ENCODE results near the gene ESPN.
A peak's percentile ranks its signal among the peaks of the same experiment; 100 is the strongest.
"Not testable (repeated sequence)": the region's sequence is repeated elsewhere in the genome, so short reads cannot be mapped to it uniquely, and the experiment has no call there.

Gene ESPN

GRCh38 chr1:6447016-6447817 is 22.6 kb downstream of the ESPN start:
- CTCF ChIA-PET: interaction anchor here (1.4 to 1.8 kb wide), 2 partner anchors 8 to 12 kb away, joined by 3 to 6 read pairs; no protein-coding TSS in a partner anchor
- Histone ChIP-seq H3K27ac (ENCODE audit: insufficient read depth in 1 of 2, low read depth in 1 of 2, low read length in 2 of 2, poor library complexity in 1 of 2, severe bottlenecking in 2 of 2) (no peak overlapping the region), H3K27me3 (replicated peaks in 2 of 5; ENCODE audit: control insufficient read depth in 4 of 5, insufficient read depth in 5 of 5, low read length in 4 of 5) (peaks cover 0 to 73% (median 28%) of the 10 kb centered on the region in 5 experiments), H3K9me3 (ENCODE audit: control extremely low read depth in 1 of 5, control insufficient read depth in 4 of 5, insufficient read depth in 2 of 5, low read depth in 1 of 5, low read length in 4 of 5) (no peaks in the 10 kb centered on the region), H3K4me3 (ENCODE audit: control insufficient read depth in 1 of 7, extremely low read depth in 1 of 7, insufficient read depth in 4 of 7, low read depth in 2 of 7, low read length in 6 of 7) (peak overlapping the region in 1 of 7 experiments; percentile 10), H3K4me1 (ENCODE audit: control extremely low read depth in 1 of 4, control insufficient read depth in 4 of 4, insufficient read depth in 4 of 4, low read length in 3 of 4) (peaks cover 0 to 30% (median 9%) of the 10 kb centered on the region in 4 experiments), H3K36me3 (ENCODE audit: control insufficient read depth in 4 of 4, insufficient read depth in 4 of 4, low read length in 3 of 4) (no peaks in the 10 kb centered on the region)
- POLR2A ChIA-PET: no interaction called here
- WGBS (ENCODE audit: insufficient coverage): 2% methylated on average over 42 of the region's 67 CpGs
- no peak for DNase-seq

DNA sequence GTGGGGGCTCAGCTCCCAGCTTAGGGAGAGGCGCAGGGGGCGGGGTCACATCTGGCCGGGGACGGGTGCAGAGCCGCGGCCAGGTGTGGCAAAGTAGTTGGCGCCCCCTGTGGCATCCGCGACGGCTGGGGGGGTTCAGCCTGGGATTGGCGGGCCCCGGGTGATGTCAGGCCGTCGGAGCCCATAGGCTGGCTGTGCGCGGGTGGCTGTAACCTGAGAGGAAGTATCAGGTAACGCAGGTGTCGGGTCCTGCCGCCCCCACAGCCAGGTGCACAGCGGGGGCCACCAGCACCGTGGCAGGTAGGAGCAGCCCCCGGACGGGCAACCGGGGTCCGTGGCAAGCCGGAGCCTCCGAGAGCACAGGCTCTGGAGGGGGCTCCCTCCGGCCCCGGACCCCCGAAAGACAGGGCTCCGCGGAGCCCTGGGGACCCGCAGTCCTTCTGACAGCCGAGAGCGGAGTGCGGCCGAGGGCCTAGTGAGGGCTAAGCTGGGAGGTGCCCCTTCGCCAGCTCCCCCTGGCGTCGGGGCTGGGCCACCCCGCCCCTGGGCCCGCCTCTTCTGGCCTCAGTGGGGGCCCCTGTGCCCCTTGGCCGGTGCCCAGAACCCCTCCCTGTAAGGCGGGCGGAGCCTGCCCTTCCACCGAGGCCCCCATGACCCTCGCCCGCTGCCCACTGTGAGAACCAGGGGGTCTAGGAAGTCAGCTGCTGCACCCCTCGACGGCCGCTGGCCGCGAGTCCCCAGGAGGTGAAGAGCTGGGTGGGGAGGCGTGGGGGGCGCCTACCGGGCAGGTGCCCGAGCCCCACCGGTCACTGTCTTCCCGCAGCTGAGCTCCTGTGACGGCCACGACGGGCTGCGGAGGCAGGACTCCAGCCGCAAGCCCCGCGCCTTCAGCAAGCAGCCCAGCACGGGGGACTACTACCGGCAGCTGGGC is 23.5 kb downstream of the ESPN start:
- Histone ChIP-seq H3K4me3 (ENCODE audit: control insufficient read depth in 1 of 7, extremely low read depth in 1 of 7, insufficient read depth in 4 of 7, low read depth in 2 of 7, low read length in 6 of 7) (peak overlapping the region in 1 of 7 experiments; percentile 4), H3K4me1 (ENCODE audit: control extremely low read depth in 1 of 4, control insufficient read depth in 4 of 4, insufficient read depth in 4 of 4, low read length in 3 of 4) (peaks cover 0 to 30% (median 9%) of the 10 kb centered on the region in 4 experiments), H3K27ac (ENCODE audit: insufficient read depth in 1 of 2, low read depth in 1 of 2, low read length in 2 of 2, poor library complexity in 1 of 2, severe bottlenecking in 2 of 2) (no peak overlapping the region), H3K9me3 (ENCODE audit: control extremely low read depth in 1 of 5, control insufficient read depth in 4 of 5, insufficient read depth in 2 of 5, low read depth in 1 of 5, low read length in 4 of 5) (no peaks in the 10 kb centered on the region), H3K36me3 (ENCODE audit: control insufficient read depth in 4 of 4, insufficient read depth in 4 of 4, low read length in 3 of 4) (no peaks in the 10 kb centered on the region), H3K27me3 (replicated peaks in 2 of 5; ENCODE audit: control insufficient read depth in 4 of 5, insufficient read depth in 5 of 5, low read length in 4 of 5) (peaks cover 0 to 82% (median 27%) of the 10 kb centered on the region in 5 experiments)
- ChIA-PET CTCF (interaction anchor here (0.8 to 5.7 kb wide), 5 partner anchors 11 to 25 kb away, joined by 3 to 31 read pairs (median 5); no protein-coding TSS in a partner anchor), POLR2A (no interaction called here)
- WGBS (ENCODE audit: insufficient coverage): 3% methylated on average over 47 of the region's 68 CpGs
- DNase-seq: peak in 1 of 3 donors; percentile 24

- H3K4me3 ChIP-seq (ENCODE audit: control insufficient read depth in 1 of 7, extremely low read depth in 1 of 7, insufficient read depth in 4 of 7, low read depth in 2 of 7, low read length in 6 of 7): no peak overlapping the region
- ChIA-PET CTCF (interaction anchor here (0.6 to 5.7 kb wide), 11 partner anchors 8 to 39 kb away, joined by 3 to 31 read pairs (median 3); partner anchors contain the start of gene HES2), POLR2A (no interaction called here)
- no peaks in the 10 kb centered on the region for H3K36me3 ChIP-seq (ENCODE audit: control insufficient read depth in 4 of 4, insufficient read depth in 4 of 4, low read length in 3 of 4)
- 5% methylated on average over 31 of the region's 66 CpGs for WGBS (ENCODE audit: insufficient coverage)
- peak in 1 of 3 donors; percentile 27 for DNase-seq
- no peak overlapping the region for H3K27ac ChIP-seq (ENCODE audit: insufficient read depth in 1 of 2, low read depth in 1 of 2, low read length in 2 of 2, poor library complexity in 1 of 2, severe bottlenecking in 2 of 2)
- no peaks in the 10 kb centered on the region for H3K9me3 ChIP-seq (ENCODE audit: control extremely low read depth in 1 of 5, control insufficient read depth in 4 of 5, insufficient read depth in 2 of 5, low read depth in 1 of 5, low read length in 4 of 5)
- peaks cover 0 to 91% (median 27%) of the 10 kb centered on the region in 5 experiments for H3K27me3 ChIP-seq (replicated peaks in 2 of 5; ENCODE audit: control insufficient read depth in 4 of 5, insufficient read depth in 5 of 5, low read length in 4 of 5)
- peaks cover 0 to 30% (median 9%) of the 10 kb centered on the region in 4 experiments for H3K4me1 ChIP-seq (ENCODE audit: control extremely low read depth in 1 of 4, control insufficient read depth in 4 of 4, insufficient read depth in 4 of 4, low read length in 3 of 4)
These were observed 24.4 kb downstream of the ESPN start for GRCh38 chr1:6448749-6449631.

- no peak for DNase-seq
- H3K9me3 ChIP-seq (ENCODE audit: control extremely low read depth in 1 of 5, control insufficient read depth in 4 of 5, insufficient read depth in 2 of 5, low read depth in 1 of 5, low read length in 4 of 5): no peaks in the 10 kb centered on the region
- peaks cover 0 to 96% (median 27%) of the 10 kb centered on the region in 5 experiments for H3K27me3 ChIP-seq (replicated peaks in 2 of 5; ENCODE audit: control insufficient read depth in 4 of 5, insufficient read depth in 5 of 5, low read length in 4 of 5)
- no peak overlapping the region for H3K4me3 ChIP-seq (ENCODE audit: control insufficient read depth in 1 of 7, extremely low read depth in 1 of 7, insufficient read depth in 4 of 7, low read depth in 2 of 7, low read length in 6 of 7)
- POLR2A ChIA-PET: no interaction called here
- CTCF ChIA-PET: interaction anchor here (0.6 to 5.7 kb wide), 9 partner anchors 8 to 40 kb away, joined by 3 to 31 read pairs (median 3); partner anchors contain the start of gene HES2
- no peaks in the 10 kb centered on the region for H3K36me3 ChIP-seq (ENCODE audit: control insufficient read depth in 4 of 4, insufficient read depth in 4 of 4, low read length in 3 of 4)
- 25% methylated on average over 2 of the region's 7 CpGs for WGBS (ENCODE audit: insufficient coverage)
- no peak overlapping the region for H3K27ac ChIP-seq (ENCODE audit: insufficient read depth in 1 of 2, low read depth in 1 of 2, low read length in 2 of 2, poor library complexity in 1 of 2, severe bottlenecking in 2 of 2)
- H3K4me1 ChIP-seq (ENCODE audit: control extremely low read depth in 1 of 4, control insufficient read depth in 4 of 4, insufficient read depth in 4 of 4, low read length in 3 of 4): peaks cover 0 to 36% (median 15%) of the 10 kb centered on the region in 4 experiments
These were observed 25.5 kb downstream of the ESPN start for GRCh38 chr1:6450005-6450450.

DNA sequence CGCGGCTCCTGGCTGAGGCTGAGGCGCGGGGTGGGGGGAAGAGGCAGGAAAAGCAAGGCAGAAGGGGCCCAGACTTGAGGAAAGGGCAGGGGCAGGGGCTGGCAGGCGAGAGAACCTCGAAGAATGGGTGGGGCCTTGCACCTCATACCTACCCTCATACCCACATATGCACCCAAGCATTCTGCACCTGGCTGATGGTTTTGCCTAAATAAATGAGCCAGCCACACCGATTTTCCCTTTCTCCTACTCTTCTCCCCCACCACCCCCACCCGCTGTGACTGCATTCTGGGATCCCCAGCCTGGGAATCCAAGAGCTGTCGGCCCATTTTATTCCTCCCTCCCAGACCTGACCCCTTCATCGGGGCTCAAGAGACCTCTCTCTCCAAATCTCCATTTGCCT is 25.9 kb downstream of the ESPN start:
- Histone ChIP-seq H3K27me3 (replicated peaks in 2 of 5; ENCODE audit: control insufficient read depth in 4 of 5, insufficient read depth in 5 of 5, low read length in 4 of 5) (peaks cover 0 to 96% (median 25%) of the 10 kb centered on the region in 5 experiments), H3K4me1 (ENCODE audit: control extremely low read depth in 1 of 4, control insufficient read depth in 4 of 4, insufficient read depth in 4 of 4, low read length in 3 of 4) (peaks cover 0 to 41% (median 20%) of the 10 kb centered on the region in 4 experiments)
- DNase-seq; H3K9me3 ChIP-seq (ENCODE audit: control extremely low read depth in 1 of 5, control insufficient read depth in 4 of 5, insufficient read depth in 2 of 5, low read depth in 1 of 5, low read length in 4 of 5); H3K4me3 ChIP-seq (ENCODE audit: control insufficient read depth in 1 of 7, extremely low read depth in 1 of 7, insufficient read depth in 4 of 7, low read depth in 2 of 7, low read length in 6 of 7); H3K36me3 ChIP-seq (ENCODE audit: control insufficient read depth in 4 of 4, insufficient read depth in 4 of 4, low read length in 3 of 4); H3K27ac ChIP-seq (ENCODE audit: insufficient read depth in 1 of 2, low read depth in 1 of 2, low read length in 2 of 2, poor library complexity in 1 of 2, severe bottlenecking in 2 of 2); POLR2A ChIA-PET: not testable (repeated sequence)
- CTCF ChIA-PET: interaction anchor here (0.7 to 5.7 kb wide), 5 partner anchors 9 to 27 kb away, joined by 3 to 31 read pairs (median 3); no protein-coding TSS in a partner anchor
- 33% methylated on average over 6 of the region's 10 CpGs for WGBS (ENCODE audit: insufficient coverage)

DNA sequence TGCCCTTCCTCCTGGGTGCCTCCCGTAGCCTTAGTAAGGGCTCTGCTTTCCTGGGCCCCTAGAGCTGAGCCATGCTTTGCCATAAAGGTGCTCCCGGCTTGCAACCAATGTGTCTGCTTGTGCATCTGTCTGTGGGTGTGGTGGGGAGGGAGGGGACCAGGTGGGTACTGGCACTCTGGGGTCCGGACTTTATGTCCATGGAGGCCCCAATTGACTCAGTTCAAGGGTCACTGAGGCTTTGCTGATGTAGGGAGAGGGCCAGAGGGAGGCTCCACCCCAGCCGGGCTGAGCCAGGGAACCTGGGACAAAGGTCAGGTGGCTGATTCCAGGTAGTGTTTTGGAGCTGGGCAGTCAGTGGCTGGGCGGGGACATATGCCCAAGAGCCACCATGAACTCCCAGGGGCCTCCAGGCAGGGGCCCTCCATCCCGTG is 26.4 kb downstream of the ESPN start:
- ChIA-PET CTCF (interaction anchor here (1.0 to 5.7 kb wide), 4 partner anchors 9 to 27 kb away, joined by 3 to 31 read pairs (median 4); no protein-coding TSS in a partner anchor), POLR2A (no interaction called here)
- Histone ChIP-seq H3K36me3 (ENCODE audit: control insufficient read depth in 4 of 4, insufficient read depth in 4 of 4, low read length in 3 of 4) (no peaks in the 10 kb centered on the region), H3K9me3 (ENCODE audit: control extremely low read depth in 1 of 5, control insufficient read depth in 4 of 5, insufficient read depth in 2 of 5, low read depth in 1 of 5, low read length in 4 of 5) (no peaks in the 10 kb centered on the region), H3K4me1 (ENCODE audit: control extremely low read depth in 1 of 4, control insufficient read depth in 4 of 4, insufficient read depth in 4 of 4, low read length in 3 of 4) (peaks cover 0 to 42% (median 20%) of the 10 kb centered on the region in 4 experiments), H3K27ac (ENCODE audit: insufficient read depth in 1 of 2, low read depth in 1 of 2, low read length in 2 of 2, poor library complexity in 1 of 2, severe bottlenecking in 2 of 2) (no peak overlapping the region), H3K4me3 (ENCODE audit: control insufficient read depth in 1 of 7, extremely low read depth in 1 of 7, insufficient read depth in 4 of 7, low read depth in 2 of 7, low read length in 6 of 7) (no peak overlapping the region), H3K27me3 (replicated peaks in 2 of 5; ENCODE audit: control insufficient read depth in 4 of 5, insufficient read depth in 5 of 5, low read length in 4 of 5) (peaks cover 0 to 96% (median 25%) of the 10 kb centered on the region in 5 experiments)
- DNase-seq: no peak
- WGBS (ENCODE audit: insufficient coverage): 89% methylated on average over 4 of the region's 6 CpGs

All from common myeloid progenitor, CD34-positive (primary cell).